Endodermal cell (in vitro differentiated cells): ENCODE results near the gene LCORL. TPM values are rescaled to one million over a fixed set of nuclear protein-coding genes. Genes with fewer than 3 reads are reported as not detected.

ENCODE experiments used
- DNase-seq: peaks from one replicate; pipeline ENCODE4 v3.0.0-alpha.2; 2017
- H3K27ac ChIP-seq: 2 replicates; pipeline ENCODE4 v1.5.1; 2013; ENCODE audit warnings: mild to moderate bottlenecking, low read depth, low read length, moderate library complexity
- H3K27me3 ChIP-seq: 2 replicates; pipeline ENCODE4 v1.6.1; 2013; ENCODE audit warnings: mild to moderate bottlenecking, low read length, moderate library complexity; ENCODE audit not compliant: insufficient read depth, control insufficient read depth, poor library complexity, severe bottlenecking
- H3K36me3 ChIP-seq: 2 replicates; pipeline ENCODE4 v1.7.0; 2013; ENCODE audit warnings: mild to moderate bottlenecking, low read length, moderate library complexity; ENCODE audit not compliant: control insufficient read depth, insufficient read depth
- H3K4me1 ChIP-seq: one replicate; pipeline ENCODE4 v1.7.0; 2013; ENCODE audit warnings: low read length; ENCODE audit not compliant: control insufficient read depth, insufficient read depth
- H3K4me3 ChIP-seq: 2 replicates; pipeline ENCODE4 v1.5.1; 2013; ENCODE audit warnings: mild to moderate bottlenecking, low read length, moderate library complexity
- H3K9ac ChIP-seq: 2 replicates; pipeline ENCODE4 v1.6.1; 2013; ENCODE audit warnings: mild to moderate bottlenecking, low read length, moderate library complexity; ENCODE audit not compliant: poor library complexity, severe bottlenecking; ENCODE audit errors: extremely low read depth
- H3K9me3 ChIP-seq: 2 replicates; pipeline ENCODE4 v1.6.1; 2013; ENCODE audit warnings: mild to moderate bottlenecking, low read length, moderate library complexity; ENCODE audit not compliant: control insufficient read depth
- H3K27ac Mint-ChIP-seq: 2 replicates; pipeline ENCODE4 v1.8.0; 2020; ENCODE audit warnings: mixed read lengths
- H3K27me3 Mint-ChIP-seq: 2 replicates; pipeline ENCODE4 v1.8.0; 2021; ENCODE audit warnings: mild to moderate bottlenecking, mixed read lengths; ENCODE audit not compliant: insufficient read depth
- H3K36me3 Mint-ChIP-seq: 2 replicates; pipeline ENCODE4 v1.8.0; 2020; ENCODE audit warnings: low read depth, mixed read lengths
- H3K4me1 Mint-ChIP-seq: 2 replicates; pipeline ENCODE4 v1.8.0; 2020; ENCODE audit warnings: mixed read lengths
- H3K4me3 Mint-ChIP-seq: 2 replicates; pipeline ENCODE4 v1.8.0; 2020; ENCODE audit warnings: mild to moderate bottlenecking, moderate library complexity, mixed read lengths
- H3K9me3 Mint-ChIP-seq: 2 replicates; pipeline ENCODE4 v1.8.0; 2020; ENCODE audit warnings: mild to moderate bottlenecking, mixed read lengths
- CTCF ChIP-seq: fragments of 200-600 bp; sonication (generic); conservative IDR thresholded peaks from 2 replicates; pipeline ENCODE4 v1.5.0; 2021; ENCODE audit warnings: antibody characterized with exemption, mild to moderate bottlenecking
- WGBS, 2 experiments: methylation state at CpG; one replicate each; pipeline versions ENCODE4 v1.1.5 to v1.1.7; 2013; ENCODE audit warnings: missing lambda C conversion rate in 2 of 2, mixed read lengths in 1 of 2; ENCODE audit not compliant: insufficient coverage in 1 of 2, insufficient read length in 1 of 2; 5-methylcytosine and 5-hydroxymethylcytosine counted together
- total RNA-seq, 2 donors: library from RNA; stranded (reverse); fragmentation: NEBNext Ultra II Directional in 1 of 2; extraction: Animal tissue kit (Norgen Biotek cat#: 25700) in 1 of 2; gene quantifications; 2 replicates in 1 of 2; 3 replicates in 1 of 2; pipeline ENCODE4 v1.2.1, GENCODE V29; 2021

LCORL gene
- total RNA-seq, 2 donors from 2014 or later, result 20.4 to 34.5 TPM

GRCh38 chr4:17933126-17933525 is 88.4 kb downstream of the LCORL start:
- H3K36me3 Mint-ChIP-seq, result peaks cover 28% of the 10 kb centered on the region
- DNase-seq, result no peak
- peaks cover 7% of the 10 kb centered on the region for H3K9me3 Mint-ChIP-seq
- H3K27me3 Mint-ChIP-seq, result no peaks in the 10 kb centered on the region
- no peak for TF ChIP-seq CTCF
- H3K4me1 Mint-ChIP-seq, result no peaks in the 10 kb centered on the region
- H3K4me1 ChIP-seq, result no peaks in the 10 kb centered on the region
- no peaks in the 10 kb centered on the region for H3K36me3 ChIP-seq
- peaks cover 13% of the 10 kb centered on the region for H3K9me3 ChIP-seq
- no peak overlapping the region for H3K9ac ChIP-seq
- H3K27ac Mint-ChIP-seq, result no peak overlapping the region
- no peak overlapping the region for H3K27ac ChIP-seq
- H3K4me3 Mint-ChIP-seq, result no peak overlapping the region
- no peak overlapping the region for H3K4me3 ChIP-seq
- no peaks in the 10 kb centered on the region for H3K27me3 ChIP-seq

GRCh38 chr4:17932041-17932440 is 89.5 kb downstream of the LCORL start:
- 92 to 100% methylated on average over 2 to 3 of the region's 3 CpGs for WGBS, 2 experiments
- Histone ChIP-seq H3K27ac (no peak overlapping the region), H3K4me3 (no peak overlapping the region), H3K9ac (no peak overlapping the region), H3K27me3 (no peaks in the 10 kb centered on the region), H3K4me1 (no peaks in the 10 kb centered on the region), H3K9me3 (peaks cover 13% of the 10 kb centered on the region), H3K36me3 (no peaks in the 10 kb centered on the region)
- DNase-seq, result no peak
- Mint-ChIP-seq H3K4me1 (no peaks in the 10 kb centered on the region), H3K27ac (no peak overlapping the region), H3K36me3 (peaks cover 27% of the 10 kb centered on the region), H3K4me3 (no peak overlapping the region), H3K9me3 (peaks cover 7% of the 10 kb centered on the region), H3K27me3 (no peaks in the 10 kb centered on the region)
- no peak for TF ChIP-seq CTCF

GRCh38 chr4:17930256-17930655 is 91.3 kb downstream of the LCORL start:
- Histone ChIP-seq H3K4me3 (no peak overlapping the region), H3K27me3 (no peaks in the 10 kb centered on the region), H3K9ac (no peak overlapping the region), H3K36me3 (no peaks in the 10 kb centered on the region), H3K4me1 (no peaks in the 10 kb centered on the region), H3K27ac (no peak overlapping the region), H3K9me3 (peaks cover 13% of the 10 kb centered on the region)
- Mint-ChIP-seq H3K9me3 (peaks cover 4% of the 10 kb centered on the region), H3K4me3 (no peak overlapping the region), H3K36me3 (peaks cover 24% of the 10 kb centered on the region), H3K27me3 (no peaks in the 10 kb centered on the region), H3K27ac (no peak overlapping the region), H3K4me1 (no peaks in the 10 kb centered on the region)
- TF ChIP-seq CTCF, result no peak
- 80 to 100% methylated on average over 1 to 3 of the region's 3 CpGs for WGBS, 2 experiments
- no peak for DNase-seq
